Measurements from ENCODE around the gene GRIK4. TPM values are rescaled to one million over a fixed set of nuclear protein-coding genes. Genes with fewer than 3 reads are reported as not detected.

Gene GRIK4
- polyA plus RNA-seq, 1 donor from 2014 or later: 3.4 TPM

DNA sequence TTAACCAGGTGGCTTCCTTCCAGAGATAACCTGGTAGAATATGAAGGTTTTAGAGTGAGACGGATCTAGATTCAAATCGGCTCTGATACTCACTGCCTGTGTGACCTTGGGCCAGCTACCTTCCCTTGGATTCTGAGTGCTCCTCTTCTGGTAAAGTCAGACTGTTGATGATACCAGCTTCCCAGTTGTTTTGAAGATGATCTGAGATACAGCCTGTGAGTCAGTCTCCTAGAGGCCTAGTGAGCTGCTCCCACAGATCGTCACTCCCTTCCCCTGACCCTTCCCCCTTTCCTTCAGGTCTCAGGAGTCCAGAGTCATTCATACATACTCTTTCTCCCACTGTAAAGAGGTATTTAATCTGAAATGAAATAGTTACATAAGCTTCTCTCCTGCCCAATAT, 207.8 kb downstream of the GRIK4 start:
- H3K4me2 ChIP-seq (ENCODE audit: low read length): no peak overlapping the region
- no peaks in the 10 kb centered on the region for H3K27me3 ChIP-seq (ENCODE audit: insufficient read depth, low read depth, low read length)
- H3K9me2 ChIP-seq (ENCODE audit: insufficient read depth, low read length): no peaks in the 10 kb centered on the region
- H3K27ac ChIP-seq (ENCODE audit: low read length): no peak overlapping the region
- H3K36me3 ChIP-seq (ENCODE audit: insufficient read depth, low read length): no peaks in the 10 kb centered on the region
- H3K79me2 ChIP-seq (replicated peaks; ENCODE audit: insufficient read depth, low read length): no peaks in the 10 kb centered on the region
- H3K9ac ChIP-seq (ENCODE audit: low read length): peak overlapping the region; percentile 15
- TF ChIP-seq, protein P1, sequence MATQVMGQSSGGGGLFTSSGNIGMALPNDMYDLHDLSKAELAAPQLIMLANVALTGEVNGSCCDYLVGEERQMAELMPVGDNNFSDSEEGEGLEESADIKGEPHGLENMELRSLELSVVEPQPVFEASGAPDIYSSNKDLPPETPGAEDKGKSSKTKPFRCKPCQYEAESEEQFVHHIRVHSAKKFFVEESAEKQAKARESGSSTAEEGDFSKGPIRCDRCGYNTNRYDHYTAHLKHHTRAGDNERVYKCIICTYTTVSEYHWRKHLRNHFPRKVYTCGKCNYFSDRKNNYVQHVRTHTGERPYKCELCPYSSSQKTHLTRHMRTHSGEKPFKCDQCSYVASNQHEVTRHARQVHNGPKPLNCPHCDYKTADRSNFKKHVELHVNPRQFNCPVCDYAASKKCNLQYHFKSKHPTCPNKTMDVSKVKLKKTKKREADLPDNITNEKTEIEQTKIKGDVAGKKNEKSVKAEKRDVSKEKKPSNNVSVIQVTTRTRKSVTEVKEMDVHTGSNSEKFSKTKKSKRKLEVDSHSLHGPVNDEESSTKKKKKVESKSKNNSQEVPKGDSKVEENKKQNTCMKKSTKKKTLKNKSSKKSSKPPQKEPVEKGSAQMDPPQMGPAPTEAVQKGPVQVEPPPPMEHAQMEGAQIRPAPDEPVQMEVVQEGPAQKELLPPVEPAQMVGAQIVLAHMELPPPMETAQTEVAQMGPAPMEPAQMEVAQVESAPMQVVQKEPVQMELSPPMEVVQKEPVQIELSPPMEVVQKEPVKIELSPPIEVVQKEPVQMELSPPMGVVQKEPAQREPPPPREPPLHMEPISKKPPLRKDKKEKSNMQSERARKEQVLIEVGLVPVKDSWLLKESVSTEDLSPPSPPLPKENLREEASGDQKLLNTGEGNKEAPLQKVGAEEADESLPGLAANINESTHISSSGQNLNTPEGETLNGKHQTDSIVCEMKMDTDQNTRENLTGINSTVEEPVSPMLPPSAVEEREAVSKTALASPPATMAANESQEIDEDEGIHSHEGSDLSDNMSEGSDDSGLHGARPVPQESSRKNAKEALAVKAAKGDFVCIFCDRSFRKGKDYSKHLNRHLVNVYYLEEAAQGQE (IDR thresholded peaks at IDR 0.05; ENCODE audit: borderline replicate concordance): no peak
- TF ChIP-seq RAD21 (conservative IDR thresholded peaks at IDR 0.05) (no peak), POLR2AphosphoS5 (IDR thresholded peaks at IDR 0.05) (no peak), SMC3 (conservative IDR thresholded peaks at IDR 0.05; ENCODE audit: poor library complexity) (no peak), EZH2 (IDR thresholded peaks at IDR 0.05; ENCODE audit: borderline replicate concordance, insufficient read depth, low read length, poor library complexity, severe bottlenecking) (no peak), EP300 (conservative IDR thresholded peaks at IDR 0.05; ENCODE audit: poor library complexity, severe bottlenecking) (no peak), MXI1 (conservative IDR thresholded peaks at IDR 0.05; ENCODE audit: poor library complexity, severe bottlenecking) (no peak), TAF1 (IDR thresholded peaks at IDR 0.05; ENCODE audit: low read depth) (no peak)
- TF ChIP-seq, protein P2, sequence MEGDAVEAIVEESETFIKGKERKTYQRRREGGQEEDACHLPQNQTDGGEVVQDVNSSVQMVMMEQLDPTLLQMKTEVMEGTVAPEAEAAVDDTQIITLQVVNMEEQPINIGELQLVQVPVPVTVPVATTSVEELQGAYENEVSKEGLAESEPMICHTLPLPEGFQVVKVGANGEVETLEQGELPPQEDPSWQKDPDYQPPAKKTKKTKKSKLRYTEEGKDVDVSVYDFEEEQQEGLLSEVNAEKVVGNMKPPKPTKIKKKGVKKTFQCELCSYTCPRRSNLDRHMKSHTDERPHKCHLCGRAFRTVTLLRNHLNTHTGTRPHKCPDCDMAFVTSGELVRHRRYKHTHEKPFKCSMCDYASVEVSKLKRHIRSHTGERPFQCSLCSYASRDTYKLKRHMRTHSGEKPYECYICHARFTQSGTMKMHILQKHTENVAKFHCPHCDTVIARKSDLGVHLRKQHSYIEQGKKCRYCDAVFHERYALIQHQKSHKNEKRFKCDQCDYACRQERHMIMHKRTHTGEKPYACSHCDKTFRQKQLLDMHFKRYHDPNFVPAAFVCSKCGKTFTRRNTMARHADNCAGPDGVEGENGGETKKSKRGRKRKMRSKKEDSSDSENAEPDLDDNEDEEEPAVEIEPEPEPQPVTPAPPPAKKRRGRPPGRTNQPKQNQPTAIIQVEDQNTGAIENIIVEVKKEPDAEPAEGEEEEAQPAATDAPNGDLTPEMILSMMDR (IDR thresholded peaks at IDR 0.05; ENCODE audit: poor library complexity, severe bottlenecking): no peak
- no peaks in the 10 kb centered on the region for H3K9me3 ChIP-seq (ENCODE audit: low read length)
- H4K20me1 ChIP-seq (ENCODE audit: insufficient read depth): no peaks in the 10 kb centered on the region
- no peaks in the 10 kb centered on the region for H3F3A ChIP-seq (ENCODE audit: insufficient read depth, low read length, poor library complexity, severe bottlenecking)
- no peak overlapping the region for H3K4me3 ChIP-seq (ENCODE audit: low read length)
- H2AFZ ChIP-seq (ENCODE audit: low read depth, low read length): no peak overlapping the region

DNA sequence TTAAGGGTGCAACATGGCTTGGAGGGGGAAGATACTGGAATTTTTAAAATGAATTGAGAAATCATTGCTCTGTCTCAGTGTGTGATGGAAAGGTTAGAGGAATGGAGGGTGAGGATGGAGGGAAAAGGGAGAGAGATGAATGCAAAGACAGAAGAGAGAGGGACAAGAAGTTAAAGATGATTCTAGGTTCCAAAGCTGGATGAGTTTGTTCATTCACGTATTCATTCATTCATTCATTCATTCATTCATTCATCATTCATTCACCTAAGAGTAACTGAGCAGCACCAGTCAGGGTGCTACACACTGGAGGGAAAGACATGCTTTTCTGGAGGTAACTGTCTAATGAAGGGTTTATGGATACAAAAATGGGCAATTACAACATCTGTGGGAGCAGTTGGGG, 209.2 kb downstream of the GRIK4 start:
- H3K27ac ChIP-seq (ENCODE audit: low read length): no peak overlapping the region
- H2AFZ ChIP-seq (ENCODE audit: low read depth, low read length): no peak overlapping the region
- no peaks in the 10 kb centered on the region for H4K20me1 ChIP-seq (ENCODE audit: insufficient read depth)
- no peak overlapping the region for H3K9ac ChIP-seq (ENCODE audit: low read length)
- no peaks in the 10 kb centered on the region for H3F3A ChIP-seq (ENCODE audit: insufficient read depth, low read length, poor library complexity, severe bottlenecking)
- H3K4me2 ChIP-seq (ENCODE audit: low read length): no peak overlapping the region
- no peaks in the 10 kb centered on the region for H3K36me3 ChIP-seq (ENCODE audit: insufficient read depth, low read length)
- no peaks in the 10 kb centered on the region for H3K9me2 ChIP-seq (ENCODE audit: insufficient read depth, low read length)
- no peaks in the 10 kb centered on the region for H3K27me3 ChIP-seq (ENCODE audit: insufficient read depth, low read depth, low read length)
- no peak overlapping the region for H3K4me3 ChIP-seq (ENCODE audit: low read length)
- TF ChIP-seq SMC3 (conservative IDR thresholded peaks at IDR 0.05; ENCODE audit: poor library complexity) (no peak), MXI1 (conservative IDR thresholded peaks at IDR 0.05; ENCODE audit: poor library complexity, severe bottlenecking) (no peak), EP300 (conservative IDR thresholded peaks at IDR 0.05; ENCODE audit: poor library complexity, severe bottlenecking) (no peak), POLR2AphosphoS5 (IDR thresholded peaks at IDR 0.05) (no peak), EZH2 (IDR thresholded peaks at IDR 0.05; ENCODE audit: borderline replicate concordance, insufficient read depth, low read length, poor library complexity, severe bottlenecking) (no peak), TAF1 (IDR thresholded peaks at IDR 0.05; ENCODE audit: low read depth) (no peak), RAD21 (conservative IDR thresholded peaks at IDR 0.05) (no peak)
- TF ChIP-seq, protein P1 (IDR thresholded peaks at IDR 0.05; ENCODE audit: borderline replicate concordance): no peak
- TF ChIP-seq, protein P2 (IDR thresholded peaks at IDR 0.05; ENCODE audit: poor library complexity, severe bottlenecking): no peak
- no peaks in the 10 kb centered on the region for H3K9me3 ChIP-seq (ENCODE audit: low read length)
- no peaks in the 10 kb centered on the region for H3K79me2 ChIP-seq (replicated peaks; ENCODE audit: insufficient read depth, low read length)

Measured in neural cell (in vitro differentiated cells).